Measurements from ENCODE around the gene H19.

The H19 gene

DNA sequence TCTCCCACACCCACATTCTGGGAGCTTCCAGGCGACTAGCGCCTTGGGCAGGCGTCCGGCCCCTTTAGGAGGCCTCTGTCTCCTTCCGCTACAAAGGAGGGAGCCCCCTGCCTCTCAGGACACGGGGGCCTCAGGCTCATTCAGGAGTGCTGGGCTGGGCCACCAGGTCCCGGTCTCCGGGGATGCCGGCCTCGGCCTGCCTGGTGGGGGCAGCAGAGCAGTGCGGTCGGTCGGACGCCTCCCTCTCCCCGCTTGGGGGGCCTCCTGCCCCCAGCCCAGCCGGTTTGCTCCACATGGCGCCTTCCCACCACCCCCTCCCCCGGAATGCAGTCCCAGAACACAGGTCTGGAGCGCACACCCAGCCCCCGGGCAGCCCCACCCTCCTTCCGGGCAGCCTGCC lies 28.6 kb downstream of the H19 start:
- Mint-ChIP-seq H3K27ac (no peak overlapping the region), H3K27me3 (peaks cover 2% of the 10 kb centered on the region), H3K9me3 (no peaks in the 10 kb centered on the region), H3K4me1 (ENCODE audit: low read depth) (no peaks in the 10 kb centered on the region), H3K4me3 (no peak overlapping the region), H3K36me3 (ENCODE audit: low read depth) (no peaks in the 10 kb centered on the region)
- intact Hi-C loops (cut with micrococcal nuclease): no loop called here

DNA sequence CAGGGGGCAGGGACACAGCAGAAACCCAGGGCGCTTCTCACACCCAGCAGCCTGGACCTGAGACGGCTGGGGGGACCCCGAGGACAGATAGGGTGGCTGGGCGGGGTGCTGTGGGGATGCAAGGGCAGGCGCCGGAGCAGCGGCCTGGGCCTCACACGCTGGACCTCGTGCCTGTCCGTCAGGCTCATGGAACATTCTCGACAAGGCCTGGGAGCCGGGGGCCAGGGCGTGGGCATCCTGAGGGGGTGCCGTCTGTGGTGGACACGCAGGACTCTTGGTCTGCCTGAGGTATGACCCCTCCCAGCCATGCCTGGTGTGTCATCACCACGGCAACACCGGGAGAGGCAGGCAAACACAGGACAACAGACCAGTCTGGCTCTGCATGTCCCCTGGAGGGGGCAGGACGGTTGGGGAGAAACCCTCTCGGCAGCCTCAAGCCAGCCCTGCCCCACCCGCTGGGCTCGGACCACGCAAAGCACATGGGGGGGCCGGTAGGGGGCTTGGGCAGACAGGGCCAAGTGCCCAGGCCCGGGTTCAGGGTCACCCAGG lies 29.1 kb downstream of the H19 start:
- intact Hi-C loops (cut with micrococcal nuclease): no loop called here
- H3K4me1 Mint-ChIP-seq (ENCODE audit: low read depth): no peaks in the 10 kb centered on the region
- no peaks in the 10 kb centered on the region for H3K9me3 Mint-ChIP-seq
- no peaks in the 10 kb centered on the region for H3K36me3 Mint-ChIP-seq (ENCODE audit: low read depth)
- H3K4me3 Mint-ChIP-seq: no peak overlapping the region
- H3K27me3 Mint-ChIP-seq: peaks cover 2% of the 10 kb centered on the region
- H3K27ac Mint-ChIP-seq: no peak overlapping the region

DNA sequence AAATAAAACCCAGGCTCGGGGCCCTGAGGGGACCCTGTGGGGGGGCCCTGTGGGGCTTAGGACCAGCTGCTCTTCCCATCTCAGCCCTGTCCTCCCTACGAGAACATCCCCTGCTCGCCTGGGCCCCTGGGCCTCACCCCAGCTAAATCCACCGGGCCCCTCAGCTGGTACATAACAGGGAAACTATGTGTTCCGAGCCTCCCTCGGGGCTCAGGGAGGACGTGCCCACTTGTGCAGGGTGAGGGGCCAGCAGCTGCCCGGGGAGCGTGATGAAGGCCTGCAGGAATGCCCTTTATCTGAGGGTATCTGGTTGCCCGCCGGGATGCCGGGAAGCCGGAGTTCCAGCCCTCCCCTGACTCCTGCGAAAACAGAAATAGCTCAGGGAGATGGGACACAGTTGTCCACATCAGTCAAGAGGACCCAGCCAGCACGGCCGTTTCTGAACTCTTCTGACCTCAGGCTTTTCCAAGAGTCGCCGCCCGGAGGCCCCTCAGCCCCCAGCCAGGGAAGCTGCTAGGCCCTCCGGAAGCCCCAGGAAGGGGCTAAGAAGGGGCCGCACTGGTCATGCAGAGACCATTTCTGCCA lies 29.9 kb downstream of the H19 start:
- no peak overlapping the region for H3K4me3 Mint-ChIP-seq
- H3K27ac Mint-ChIP-seq: no peak overlapping the region
- H3K4me1 Mint-ChIP-seq (ENCODE audit: low read depth): no peaks in the 10 kb centered on the region
- H3K36me3 Mint-ChIP-seq (ENCODE audit: low read depth): no peaks in the 10 kb centered on the region
- intact Hi-C loops (cut with micrococcal nuclease): no loop called here
- H3K9me3 Mint-ChIP-seq: no peaks in the 10 kb centered on the region
- peaks cover 2% of the 10 kb centered on the region for H3K27me3 Mint-ChIP-seq

DNA sequence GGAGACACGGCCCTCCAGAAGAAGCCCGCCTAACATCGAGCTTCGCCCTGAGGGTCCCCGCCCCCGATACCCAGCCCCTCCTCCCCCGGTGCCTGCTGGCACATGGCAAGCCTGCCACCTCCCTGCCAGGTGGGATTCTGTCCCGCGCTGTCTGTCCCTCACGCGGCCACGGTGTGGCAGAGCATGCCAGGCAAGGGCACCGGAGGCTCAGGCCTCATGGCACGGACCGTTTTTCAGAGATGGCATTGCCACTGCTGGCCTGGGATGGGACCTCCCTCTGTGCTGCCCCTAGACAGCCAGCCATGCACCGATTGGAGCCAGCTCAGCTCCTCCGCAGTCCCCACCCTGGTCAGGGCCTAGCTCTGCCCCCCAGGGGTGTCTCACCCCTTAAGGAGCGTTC lies 31.1 kb downstream of the H19 start:
- Mint-ChIP-seq H3K4me3 (no peak overlapping the region), H3K27ac (no peak overlapping the region), H3K36me3 (ENCODE audit: low read depth) (no peaks in the 10 kb centered on the region), H3K27me3 (peaks cover 2% of the 10 kb centered on the region), H3K4me1 (ENCODE audit: low read depth) (no peaks in the 10 kb centered on the region), H3K9me3 (no peaks in the 10 kb centered on the region)
- intact Hi-C loops (cut with micrococcal nuclease): no loop called here

DNA sequence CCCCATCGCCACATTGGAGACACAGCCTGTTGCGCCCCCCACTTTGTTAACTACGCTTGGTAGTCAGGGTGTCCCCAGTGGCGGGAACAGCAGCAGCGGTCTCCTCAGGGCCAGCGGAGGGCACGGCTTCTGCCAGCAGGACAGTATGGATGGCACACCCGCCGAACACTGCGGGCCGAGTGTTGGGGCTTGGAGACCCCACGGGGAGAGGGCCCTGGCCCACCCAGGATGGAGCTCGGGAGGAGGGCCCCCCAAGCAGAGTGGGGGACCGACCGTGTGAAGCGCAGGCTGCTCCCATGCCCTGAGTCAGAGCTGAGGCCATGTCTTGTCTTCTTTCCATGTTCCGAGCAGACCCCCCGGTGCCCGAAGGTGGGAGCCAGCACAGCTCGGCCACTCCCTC lies 32.7 kb downstream of the H19 start:
- H3K27me3 Mint-ChIP-seq: no peaks in the 10 kb centered on the region
- intact Hi-C loops (cut with micrococcal nuclease): no loop called here
- no peak overlapping the region for H3K4me3 Mint-ChIP-seq
- H3K4me1 Mint-ChIP-seq (ENCODE audit: low read depth): no peaks in the 10 kb centered on the region
- H3K27ac Mint-ChIP-seq: no peak overlapping the region
- H3K36me3 Mint-ChIP-seq (ENCODE audit: low read depth): no peaks in the 10 kb centered on the region
- H3K9me3 Mint-ChIP-seq: no peaks in the 10 kb centered on the region

DNA sequence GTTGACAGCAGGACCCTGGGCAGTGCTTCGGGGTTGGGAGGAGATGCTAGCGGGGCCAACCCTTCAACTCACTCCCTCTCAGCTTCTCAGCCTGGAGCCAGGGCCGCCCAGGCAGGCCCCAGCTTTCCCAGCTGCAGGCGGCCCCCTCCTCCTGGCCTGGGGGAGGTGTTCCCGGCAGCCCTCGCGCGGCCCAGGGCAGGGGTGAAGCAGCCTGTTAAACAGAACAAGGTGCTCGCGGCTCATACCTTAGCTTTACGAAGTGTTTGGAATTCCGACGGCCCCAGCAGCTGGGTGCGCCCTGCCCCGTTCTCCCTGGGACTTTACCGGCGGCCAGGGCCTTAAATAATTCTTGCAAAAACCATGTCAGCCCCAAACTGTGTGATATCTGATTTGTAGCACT lies 33.3 kb downstream of the H19 start:
- Mint-ChIP-seq H3K36me3 (ENCODE audit: low read depth) (no peaks in the 10 kb centered on the region), H3K27ac (no peak overlapping the region), H3K9me3 (no peaks in the 10 kb centered on the region), H3K27me3 (no peaks in the 10 kb centered on the region), H3K4me3 (no peak overlapping the region), H3K4me1 (ENCODE audit: low read depth) (no peaks in the 10 kb centered on the region)
- intact Hi-C loops (cut with micrococcal nuclease): no loop called here

DNA sequence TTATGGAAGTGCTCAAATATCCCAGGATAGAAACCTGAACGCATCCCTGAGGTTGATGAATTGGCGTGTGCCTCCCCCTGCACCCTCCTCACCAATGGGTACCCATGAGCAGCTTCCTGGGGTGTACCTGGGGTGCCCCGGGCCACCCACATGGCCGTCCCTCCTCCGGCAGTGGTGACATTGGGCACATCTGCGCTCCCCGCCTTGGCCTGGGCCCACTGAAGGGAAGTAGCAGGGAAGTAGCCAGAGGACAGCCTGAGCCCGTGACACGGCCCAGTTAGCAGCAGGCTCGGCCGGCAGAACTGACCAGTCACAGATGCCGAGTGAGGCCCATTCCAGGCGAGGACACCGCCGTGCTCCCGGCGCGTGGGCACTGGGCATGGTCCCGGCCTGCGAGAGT lies 33.8 kb downstream of the H19 start:
- no peaks in the 10 kb centered on the region for H3K4me1 Mint-ChIP-seq (ENCODE audit: low read depth)
- intact Hi-C loops (cut with micrococcal nuclease): no loop called here
- H3K27me3 Mint-ChIP-seq: no peaks in the 10 kb centered on the region
- no peak overlapping the region for H3K4me3 Mint-ChIP-seq
- H3K9me3 Mint-ChIP-seq: no peaks in the 10 kb centered on the region
- H3K36me3 Mint-ChIP-seq (ENCODE audit: low read depth): no peaks in the 10 kb centered on the region
- H3K27ac Mint-ChIP-seq: no peak overlapping the region

DNA sequence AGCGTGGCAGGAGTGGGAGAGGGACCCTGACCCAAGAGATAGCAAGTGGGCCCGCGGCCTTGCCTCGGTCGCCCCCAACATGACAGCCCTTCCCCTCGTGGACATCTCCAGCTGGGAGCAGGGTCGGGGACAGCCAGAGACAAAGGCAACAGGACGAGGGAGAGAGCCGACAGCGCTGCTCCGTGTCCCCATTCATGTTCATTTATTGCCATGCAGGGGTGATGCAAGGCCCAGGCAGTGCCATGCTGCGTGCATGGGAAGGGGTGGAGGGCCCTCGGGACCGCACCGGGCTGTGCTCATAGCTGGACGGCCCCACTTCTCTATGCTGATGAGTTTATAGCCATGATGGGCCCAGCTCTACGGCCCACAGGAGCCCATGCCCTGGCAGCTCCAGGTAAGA lies 37.9 kb downstream of the H19 start:
- intact Hi-C loops (cut with micrococcal nuclease): no loop called here
- H3K4me3 Mint-ChIP-seq: no peak overlapping the region
- no peaks in the 10 kb centered on the region for H3K27me3 Mint-ChIP-seq
- H3K4me1 Mint-ChIP-seq (ENCODE audit: low read depth): no peaks in the 10 kb centered on the region
- H3K27ac Mint-ChIP-seq: no peak overlapping the region
- H3K36me3 Mint-ChIP-seq (ENCODE audit: low read depth): no peaks in the 10 kb centered on the region
- H3K9me3 Mint-ChIP-seq: no peaks in the 10 kb centered on the region

DNA sequence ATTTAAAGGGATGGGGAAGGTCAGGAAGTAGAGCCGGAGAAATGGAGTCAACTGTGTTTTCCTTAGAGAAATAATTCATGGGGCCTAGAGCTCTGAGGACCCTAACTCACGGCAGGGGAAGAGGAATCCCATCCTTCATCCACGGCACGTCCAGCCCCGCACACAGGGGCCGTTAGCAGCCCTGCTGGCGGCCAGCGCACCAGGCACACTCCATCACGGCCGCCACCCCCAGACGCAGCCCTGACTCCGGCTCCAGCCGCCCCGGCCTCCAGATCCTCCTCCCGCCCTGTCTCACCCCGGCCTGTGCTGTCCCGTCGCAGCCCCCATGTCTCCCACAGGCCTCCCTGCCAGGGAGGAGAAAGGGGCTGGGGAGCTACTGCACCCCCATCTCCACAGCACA lies 39.3 kb downstream of the H19 start:
- H3K36me3 Mint-ChIP-seq (ENCODE audit: low read depth): no peaks in the 10 kb centered on the region
- intact Hi-C loops (cut with micrococcal nuclease): no loop called here
- no peak overlapping the region for H3K4me3 Mint-ChIP-seq
- H3K4me1 Mint-ChIP-seq (ENCODE audit: low read depth): no peaks in the 10 kb centered on the region
- no peaks in the 10 kb centered on the region for H3K9me3 Mint-ChIP-seq
- H3K27ac Mint-ChIP-seq: no peak overlapping the region
- no peaks in the 10 kb centered on the region for H3K27me3 Mint-ChIP-seq

DNA sequence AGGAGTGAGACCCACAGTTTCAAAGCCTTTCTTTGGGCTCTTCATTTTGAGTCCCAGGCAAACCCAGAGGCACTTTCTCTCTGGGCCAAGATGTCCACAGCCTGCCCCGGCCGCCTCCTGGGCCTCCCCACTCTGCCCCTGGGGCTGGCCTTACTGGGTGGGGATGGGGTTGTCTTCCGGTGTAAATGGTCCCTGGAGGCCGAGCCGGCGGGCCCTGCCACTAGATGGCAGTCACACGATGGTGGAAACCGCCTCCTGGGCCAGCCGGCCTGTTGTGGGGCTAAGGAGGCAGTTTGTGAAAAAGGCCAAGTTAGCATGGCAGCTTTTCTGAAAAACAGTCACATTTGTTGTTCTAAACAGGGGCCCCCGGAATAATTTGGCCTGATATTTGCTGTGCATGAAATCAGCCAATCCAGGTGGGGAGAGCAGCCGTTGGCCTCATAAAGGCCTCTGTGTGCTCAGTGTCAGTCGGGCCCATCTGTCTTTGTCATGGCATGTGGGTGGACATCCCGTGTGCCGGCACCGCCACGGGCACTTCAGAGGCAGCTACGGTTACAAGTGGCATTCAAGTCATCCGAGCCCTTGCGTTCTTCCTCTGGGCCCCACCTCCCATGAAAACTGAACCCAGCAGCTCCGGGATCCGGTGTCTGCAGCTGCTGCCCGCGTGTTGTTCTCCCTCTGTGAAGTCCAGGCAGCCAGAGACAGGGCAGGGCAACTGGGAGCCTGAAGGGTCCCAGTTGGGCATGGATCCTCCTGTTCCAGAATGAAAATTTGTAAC lies 44.0 kb downstream of the H19 start:
- Mint-ChIP-seq H3K4me1 (ENCODE audit: low read depth) (no peaks in the 10 kb centered on the region), H3K27ac (no peak overlapping the region), H3K9me3 (no peaks in the 10 kb centered on the region), H3K27me3 (no peaks in the 10 kb centered on the region), H3K36me3 (ENCODE audit: low read depth) (no peaks in the 10 kb centered on the region), H3K4me3 (no peak overlapping the region)
- intact Hi-C loops (cut with micrococcal nuclease): no loop called here

DNA sequence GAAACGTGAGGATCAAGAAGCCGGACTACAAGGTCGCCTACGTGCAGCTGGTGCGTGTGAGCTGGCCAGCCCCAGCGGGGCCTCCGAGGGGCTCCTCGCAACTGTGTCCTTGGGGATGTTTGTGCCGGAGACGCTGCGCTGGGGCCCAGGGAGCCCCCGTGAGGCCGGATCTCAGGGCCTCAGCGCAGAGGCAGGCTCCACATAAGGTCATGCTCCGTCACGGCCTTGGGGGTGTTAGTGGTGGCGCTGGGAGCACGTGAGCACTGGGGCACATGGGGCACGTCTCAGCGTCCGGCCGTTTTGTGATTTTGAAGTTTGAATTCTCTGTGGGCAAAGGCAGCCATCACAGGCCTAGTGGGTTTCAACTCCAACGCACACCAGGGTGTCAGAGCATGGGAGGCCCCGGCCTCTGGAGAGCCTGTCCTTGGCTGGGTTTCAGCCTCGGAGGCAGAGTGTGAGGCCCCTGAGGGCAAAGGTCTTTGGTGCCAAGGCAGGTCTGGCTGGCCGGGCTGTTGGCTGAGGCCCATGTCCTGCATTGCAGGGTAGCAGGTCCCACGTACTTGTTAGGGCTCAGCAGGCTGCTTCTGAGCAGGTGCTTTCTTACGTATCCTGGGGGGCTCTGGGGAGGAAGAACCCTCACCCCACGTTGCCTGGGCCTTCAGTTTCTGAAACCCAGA lies 44.7 kb downstream of the H19 start:
- Mint-ChIP-seq H3K4me3 (no peak overlapping the region), H3K4me1 (ENCODE audit: low read depth) (no peaks in the 10 kb centered on the region), H3K9me3 (no peaks in the 10 kb centered on the region), H3K36me3 (ENCODE audit: low read depth) (no peaks in the 10 kb centered on the region), H3K27ac (no peak overlapping the region), H3K27me3 (no peaks in the 10 kb centered on the region)
- intact Hi-C loops (cut with micrococcal nuclease): no loop called here

DNA sequence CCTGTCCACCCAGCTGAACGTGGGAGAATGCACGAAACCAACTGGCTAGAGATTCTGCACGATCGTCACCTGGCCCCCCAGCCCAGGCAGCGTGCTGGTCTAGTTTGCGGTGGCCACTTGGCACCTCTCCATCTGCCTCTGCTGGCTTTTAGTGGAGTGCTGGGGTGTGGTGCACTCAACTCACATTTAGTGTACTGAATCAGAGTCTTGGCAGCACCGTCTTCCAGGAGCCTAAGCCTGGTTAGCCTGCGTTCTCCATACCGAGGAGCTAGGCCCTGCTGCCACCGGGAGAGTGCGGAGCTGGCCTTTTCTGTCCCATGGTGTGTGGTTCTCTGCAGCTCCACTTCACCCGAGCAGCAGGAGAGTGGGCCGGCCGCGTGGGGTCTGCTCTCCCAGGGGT lies 47.7 kb downstream of the H19 start:
- no peaks in the 10 kb centered on the region for H3K9me3 Mint-ChIP-seq
- H3K4me1 Mint-ChIP-seq (ENCODE audit: low read depth): no peaks in the 10 kb centered on the region
- no peak overlapping the region for H3K27ac Mint-ChIP-seq
- no peak overlapping the region for H3K4me3 Mint-ChIP-seq
- intact Hi-C loops (cut with micrococcal nuclease): no loop called here
- H3K36me3 Mint-ChIP-seq (ENCODE audit: low read depth): no peaks in the 10 kb centered on the region
- no peaks in the 10 kb centered on the region for H3K27me3 Mint-ChIP-seq

DNA sequence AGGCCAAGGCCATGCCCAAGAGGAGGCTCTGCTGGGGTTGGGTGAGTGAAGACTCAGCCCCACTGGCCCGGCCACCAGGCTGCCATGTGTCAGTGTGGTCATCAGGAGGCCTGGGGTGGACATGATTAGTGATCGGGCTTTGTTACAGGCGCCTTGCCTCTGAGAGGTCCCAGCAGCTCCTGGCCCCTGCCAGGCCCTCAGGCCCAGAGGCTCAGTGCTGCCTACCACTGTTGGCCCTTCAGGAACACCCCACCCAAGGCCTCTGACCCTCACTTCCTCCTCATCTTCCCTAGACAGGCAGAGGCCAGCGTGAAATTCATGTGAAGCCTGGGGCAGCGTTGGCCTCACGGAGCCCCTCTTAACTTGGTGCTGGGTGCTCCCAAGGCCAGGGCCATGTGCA lies 48.3 kb downstream of the H19 start:
- intact Hi-C loops (cut with micrococcal nuclease): no loop called here
- Mint-ChIP-seq H3K4me3 (no peak overlapping the region), H3K27me3 (no peaks in the 10 kb centered on the region), H3K36me3 (ENCODE audit: low read depth) (no peaks in the 10 kb centered on the region), H3K4me1 (ENCODE audit: low read depth) (no peaks in the 10 kb centered on the region), H3K9me3 (no peaks in the 10 kb centered on the region), H3K27ac (no peak overlapping the region)

DNA sequence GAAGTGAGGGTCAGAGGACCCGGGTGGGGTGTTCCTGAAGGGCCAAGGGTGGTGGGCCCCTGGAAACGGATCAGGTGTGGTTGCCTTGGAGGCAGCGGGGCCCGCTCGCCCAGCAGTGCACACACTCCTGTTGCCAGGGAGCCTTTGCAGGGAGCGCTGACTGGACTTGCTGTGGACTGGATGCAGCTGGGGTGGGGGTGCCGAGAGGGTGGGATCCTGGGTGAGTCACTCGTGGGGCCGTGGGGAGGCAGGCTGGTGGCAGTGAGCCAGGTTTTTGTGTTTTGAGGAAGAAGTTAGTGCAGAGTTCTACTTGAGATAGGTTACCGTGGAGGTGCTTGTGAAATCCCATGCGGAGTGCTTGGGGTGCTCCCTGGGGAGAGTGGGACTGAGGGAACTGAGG lies 49.3 kb downstream of the H19 start:
- H3K4me1 Mint-ChIP-seq (ENCODE audit: low read depth): no peaks in the 10 kb centered on the region
- H3K4me3 Mint-ChIP-seq: no peak overlapping the region
- intact Hi-C loops (cut with micrococcal nuclease): no loop called here

More for the DNA sequence above, 49.3 kb downstream of the H19 start:
- no peaks in the 10 kb centered on the region for H3K27me3 Mint-ChIP-seq
- H3K36me3 Mint-ChIP-seq (ENCODE audit: low read depth): no peaks in the 10 kb centered on the region
- no peaks in the 10 kb centered on the region for H3K9me3 Mint-ChIP-seq
- no peak overlapping the region for H3K27ac Mint-ChIP-seq

Measured in dendritic cell treated with granulocyte-macrophage colony-stimulating factor and Interleukin-4, amounts not matched to agents 40 ng/mL and 50 ng/mL, for 4 days (primary cell).